Measurements from ENCODE around the gene RAB15. TPM values are rescaled to one million over a fixed set of nuclear protein-coding genes. Genes with fewer than 3 reads are reported as not detected.

RAB15 gene
- total RNA-seq, 5 donors from 2014 or later (not counting 1 experiment from before 2014, with no cell fraction given) = 3.9 to 9.7 (median 4.3) TPM

GRCh38 chr14:64919618-64920017, 52.5 kb downstream of the RAB15 start:
- H3K36me3 Mint-ChIP-seq = peaks cover 40% of the 10 kb centered on the region
- 100% methylated on average over 1 of the region's 5 CpGs for WGBS (ENCODE audit: insufficient coverage)
- Histone ChIP-seq H3K4me1 (ENCODE audit: control insufficient read depth in 1 of 2, extremely low read depth in 1 of 2, insufficient read depth in 2 of 2, low read length in 2 of 2) (peaks cover 16 to 28% of the 10 kb centered on the region in 2 experiments), H3K27me3 (replicated peaks in 1 of 2; ENCODE audit: control insufficient read depth in 2 of 2, extremely low read depth in 1 of 2, insufficient read depth in 2 of 2, low read length in 1 of 2) (no peaks in the 10 kb centered on the region), H3K36me3 (ENCODE audit: control insufficient read depth in 2 of 2, extremely low read depth in 1 of 2, insufficient read depth in 1 of 2, low read length in 1 of 2) (peaks cover 0 to 15% of the 10 kb centered on the region in 2 donors), H3K9me3 (no peaks in the 10 kb centered on the region), H3K4me3 (ENCODE audit: control insufficient read depth in 1 of 2, extremely low read depth in 1 of 2, low read length in 1 of 2) (no peak overlapping the region), H3K27ac (ENCODE audit: low read length) (no peak overlapping the region)
- peaks cover 81 to 86% (median 83%) of the 10 kb centered on the region in 3 donors for H3K4me1 Mint-ChIP-seq
- ChIA-PET CTCF (interaction anchor here in 1 of 2 donors (0.8 to 0.9 kb wide), 2 partner anchors 7 to 12 kb away, joined by 3 to 4 read pairs; no protein-coding TSS in a partner anchor), POLR2A (interaction anchor here (0.7 to 0.9 kb wide), 2 partner anchors 17 to 1193 kb away, joined by 3 read pairs; no protein-coding TSS in a partner anchor)
- H3K27ac Mint-ChIP-seq = peak overlapping the region; percentile 52 to 83
- DNase-seq = no peak
- H3K4me3 Mint-ChIP-seq = peak overlapping the region in 1 of 3 donors; percentile 20
- ATAC-seq (replicated peaks in 1 of 4) = no peak
- no peaks in the 10 kb centered on the region for H3K27me3 Mint-ChIP-seq
- H3K9me3 Mint-ChIP-seq = no peaks in the 10 kb centered on the region

- H3K27ac ChIP-seq (ENCODE audit: low read length) = no peak overlapping the region
- peaks cover 78 to 85% (median 81%) of the 10 kb centered on the region in 3 donors for H3K4me1 Mint-ChIP-seq
- ChIA-PET POLR2A (interaction anchor here in 1 of 2 donors (0.5 to 0.7 kb wide), 2 partner anchors 10 to 1193 kb away, joined by 3 to 4 read pairs; no protein-coding TSS in a partner anchor), CTCF (interaction anchor here in 1 of 2 donors (0.8 to 0.9 kb wide), 2 partner anchors 8 to 13 kb away, joined by 3 to 4 read pairs; no protein-coding TSS in a partner anchor)
- H3K27me3 ChIP-seq (replicated peaks in 1 of 2; ENCODE audit: control insufficient read depth in 2 of 2, extremely low read depth in 1 of 2, insufficient read depth in 2 of 2, low read length in 1 of 2) = no peaks in the 10 kb centered on the region
- peaks cover 15 to 28% of the 10 kb centered on the region in 2 experiments for H3K4me1 ChIP-seq (ENCODE audit: control insufficient read depth in 1 of 2, extremely low read depth in 1 of 2, insufficient read depth in 2 of 2, low read length in 2 of 2)
- H3K27me3 Mint-ChIP-seq = no peaks in the 10 kb centered on the region
- ATAC-seq (replicated peaks in 1 of 4) (no peak), DNase-seq (no peak)
- peaks cover 0 to 11% of the 10 kb centered on the region in 2 donors for H3K36me3 ChIP-seq (ENCODE audit: control insufficient read depth in 2 of 2, extremely low read depth in 1 of 2, insufficient read depth in 1 of 2, low read length in 1 of 2)
- no peaks in the 10 kb centered on the region for H3K9me3 ChIP-seq
- no peak overlapping the region for H3K4me3 ChIP-seq (ENCODE audit: control insufficient read depth in 1 of 2, extremely low read depth in 1 of 2, low read length in 1 of 2)
- H3K9me3 Mint-ChIP-seq = no peaks in the 10 kb centered on the region
- peak overlapping the region in 1 of 2 donors; percentile 52 for H3K27ac Mint-ChIP-seq
- H3K36me3 Mint-ChIP-seq = peaks cover 37% of the 10 kb centered on the region
- H3K4me3 Mint-ChIP-seq = peak overlapping the region in 1 of 3 donors; percentile 20
These were observed 52.9 kb downstream of the RAB15 start for GRCh38 chr14:64919215-64919614.

- WGBS (ENCODE audit: insufficient coverage) = 80% methylated on average over 1 of the region's 4 CpGs
- POLR2A ChIA-PET = no interaction called here
- Mint-ChIP-seq H3K27me3 (no peaks in the 10 kb centered on the region), H3K4me1 (peaks cover 78 to 82% (median 79%) of the 10 kb centered on the region in 3 donors), H3K9me3 (no peaks in the 10 kb centered on the region), H3K27ac (peak overlapping the region in 1 of 2 donors; percentile 65), H3K4me3 (peak overlapping the region in 2 of 3 donors; percentile 21 to 98), H3K36me3 (peaks cover 32% of the 10 kb centered on the region)
- Histone ChIP-seq H3K4me3 (ENCODE audit: control insufficient read depth in 1 of 2, extremely low read depth in 1 of 2, low read length in 1 of 2) (no peak overlapping the region), H3K27me3 (replicated peaks in 1 of 2; ENCODE audit: control insufficient read depth in 2 of 2, extremely low read depth in 1 of 2, insufficient read depth in 2 of 2, low read length in 1 of 2) (no peaks in the 10 kb centered on the region), H3K36me3 (ENCODE audit: control insufficient read depth in 2 of 2, extremely low read depth in 1 of 2, insufficient read depth in 1 of 2, low read length in 1 of 2) (peaks cover 0 to 6% of the 10 kb centered on the region in 2 donors), H3K27ac (ENCODE audit: low read length) (no peak overlapping the region), H3K4me1 (ENCODE audit: control insufficient read depth in 1 of 2, extremely low read depth in 1 of 2, insufficient read depth in 2 of 2, low read length in 2 of 2) (peaks cover 15 to 34% of the 10 kb centered on the region in 2 experiments), H3K9me3 (no peaks in the 10 kb centered on the region)
- ATAC-seq (replicated peaks in 1 of 4) (no peak), DNase-seq (no peak)
- CTCF ChIA-PET = no interaction called here
These were observed 53.9 kb downstream of the RAB15 start for GRCh38 chr14:64918216-64918615.

- no peaks in the 10 kb centered on the region for H3K9me3 ChIP-seq
- H3K36me3 ChIP-seq (ENCODE audit: control insufficient read depth in 2 of 2, extremely low read depth in 1 of 2, insufficient read depth in 1 of 2, low read length in 1 of 2) = peaks cover 0 to 3% of the 10 kb centered on the region in 2 donors
- ATAC-seq (replicated peaks in 1 of 4) (no peak), DNase-seq (no peak)
- H3K4me1 ChIP-seq (ENCODE audit: control insufficient read depth in 1 of 2, extremely low read depth in 1 of 2, insufficient read depth in 2 of 2, low read length in 2 of 2) = peaks cover 17 to 34% of the 10 kb centered on the region in 2 experiments
- no peaks in the 10 kb centered on the region for H3K9me3 Mint-ChIP-seq
- no peaks in the 10 kb centered on the region for H3K27me3 Mint-ChIP-seq
- CTCF ChIA-PET = interaction anchor here (1.0 to 3.3 kb wide), 2 partner anchors 11 kb away, joined by 3 to 13 read pairs; no protein-coding TSS in a partner anchor
- POLR2A ChIA-PET = interaction anchor here (1.2 to 2.2 kb wide), 3 partner anchors 11 to 24 kb away, joined by 5 to 10 read pairs (median 6); no protein-coding TSS in a partner anchor
- WGBS (ENCODE audit: insufficient coverage) = no CpG with 5 or more reads among the region's 2 CpGs
- no peaks in the 10 kb centered on the region for H3K27me3 ChIP-seq (replicated peaks in 1 of 2; ENCODE audit: control insufficient read depth in 2 of 2, extremely low read depth in 1 of 2, insufficient read depth in 2 of 2, low read length in 1 of 2)
- H3K4me3 ChIP-seq (ENCODE audit: control insufficient read depth in 1 of 2, extremely low read depth in 1 of 2, low read length in 1 of 2) = no peak overlapping the region
- peak overlapping the region; percentile 89 to 90 for H3K27ac Mint-ChIP-seq
- H3K27ac ChIP-seq (ENCODE audit: low read length) = no peak overlapping the region
- peaks cover 61 to 70% (median 67%) of the 10 kb centered on the region in 3 donors for H3K4me1 Mint-ChIP-seq
- H3K36me3 Mint-ChIP-seq = peaks cover 21% of the 10 kb centered on the region
- peak overlapping the region; percentile 92 to 98 (median 93) for H3K4me3 Mint-ChIP-seq
These were observed 56.3 kb downstream of the RAB15 start for GRCh38 chr14:64915797-64916196.

GRCh38 chr14:64915029-64915424, 57.1 kb downstream of the RAB15 start:
- CTCF ChIA-PET = interaction anchor here (0.6 to 3.3 kb wide), 9 partner anchors 8 to 434 kb away, joined by 3 to 13 read pairs (median 4); partner anchors contain the start of gene MAX (in 1 of the 2)
- Mint-ChIP-seq H3K27ac (peak overlapping the region; percentile 89 to 90), H3K4me1 (peaks cover 53 to 62% (median 59%) of the 10 kb centered on the region in 3 donors), H3K9me3 (no peaks in the 10 kb centered on the region), H3K4me3 (peak overlapping the region; percentile 92 to 98 (median 93)), H3K36me3 (peaks cover 14% of the 10 kb centered on the region), H3K27me3 (peaks cover 0 to 3% of the 10 kb centered on the region in 2 donors)
- Histone ChIP-seq H3K4me3 (ENCODE audit: control insufficient read depth in 1 of 2, extremely low read depth in 1 of 2, low read length in 1 of 2) (peak overlapping the region; percentile 95 to 98), H3K36me3 (ENCODE audit: control insufficient read depth in 2 of 2, extremely low read depth in 1 of 2, insufficient read depth in 1 of 2, low read length in 1 of 2) (peaks cover 0 to 3% of the 10 kb centered on the region in 2 donors), H3K4me1 (ENCODE audit: control insufficient read depth in 1 of 2, extremely low read depth in 1 of 2, insufficient read depth in 2 of 2, low read length in 2 of 2) (peaks cover 17 to 34% of the 10 kb centered on the region in 2 experiments), H3K9me3 (no peaks in the 10 kb centered on the region), H3K27me3 (replicated peaks in 1 of 2; ENCODE audit: control insufficient read depth in 2 of 2, extremely low read depth in 1 of 2, insufficient read depth in 2 of 2, low read length in 1 of 2) (no peaks in the 10 kb centered on the region), H3K27ac (ENCODE audit: low read length) (peak overlapping the region; percentile 99)
- no peak for ATAC-seq (replicated peaks in 1 of 4)
- no peak for DNase-seq
- POLR2A ChIA-PET = interaction anchor here (0.6 to 2.2 kb wide), 18 partner anchors 8 to 800 kb away, joined by 3 to 20 read pairs (median 5); no protein-coding TSS in a partner anchor
- WGBS (ENCODE audit: insufficient coverage) = 14% methylated on average over 1 of the region's 4 CpGs

- H3K9me3 Mint-ChIP-seq = no peaks in the 10 kb centered on the region
- peaks cover 17 to 31% of the 10 kb centered on the region in 2 experiments for H3K4me1 ChIP-seq (ENCODE audit: control insufficient read depth in 1 of 2, extremely low read depth in 1 of 2, insufficient read depth in 2 of 2, low read length in 2 of 2)
- H3K36me3 ChIP-seq (ENCODE audit: control insufficient read depth in 2 of 2, extremely low read depth in 1 of 2, insufficient read depth in 1 of 2, low read length in 1 of 2) = no peaks in the 10 kb centered on the region
- CTCF ChIA-PET = interaction anchor here (0.6 to 3.3 kb wide), 9 partner anchors 9 to 433 kb away, joined by 3 to 13 read pairs (median 4); partner anchors contain the start of gene MAX (in 1 of the 2)
- peak within 1 kb of the TSS; percentile 95 to 98 for H3K4me3 ChIP-seq (ENCODE audit: control insufficient read depth in 1 of 2, extremely low read depth in 1 of 2, low read length in 1 of 2)
- H3K36me3 Mint-ChIP-seq = peaks cover 14% of the 10 kb centered on the region
- peak within 1 kb of the TSS; percentile 92 to 98 (median 93) for H3K4me3 Mint-ChIP-seq
- peaks cover 47 to 56% (median 53%) of the 10 kb centered on the region in 3 donors for H3K4me1 Mint-ChIP-seq
- no peaks in the 10 kb centered on the region for H3K27me3 ChIP-seq (replicated peaks in 1 of 2; ENCODE audit: control insufficient read depth in 2 of 2, extremely low read depth in 1 of 2, insufficient read depth in 2 of 2, low read length in 1 of 2)
- POLR2A ChIA-PET = interaction anchor here (0.6 to 2.2 kb wide), 19 partner anchors 9 to 799 kb away, joined by 3 to 20 read pairs (median 5); no protein-coding TSS in a partner anchor
- peak within 1 kb of the TSS; percentile 99 for H3K27ac ChIP-seq (ENCODE audit: low read length)
- H3K27ac Mint-ChIP-seq = peak within 1 kb of the TSS; percentile 89 to 90
- no peaks in the 10 kb centered on the region for H3K9me3 ChIP-seq
- DNase-seq = peak; percentile 88 to 99 (median 96)
- ATAC-seq (replicated peaks in 1 of 4) = peak; percentile 97 to 99 (median 98)
- peaks cover 0 to 3% of the 10 kb centered on the region in 2 donors for H3K27me3 Mint-ChIP-seq
- 0% methylated on average over 46 of the region's 49 CpGs for WGBS (ENCODE audit: insufficient coverage)
These were observed 57.7 kb downstream of the RAB15 start, which contains the start of gene CHURC1 for GRCh38 chr14:64914237-64915028. Gene CHURC1, plus strand, starts transcription at chr14:64914455. Its CDS starts 41 bp downstream, at chr14:64914496.
